ENCODE results near the gene RPS6KC1. TPM values are rescaled to one million over a fixed set of nuclear protein-coding genes. Genes with fewer than 3 reads are reported as not detected.

The RPS6KC1 gene
- total RNA-seq, 4 donors from 2014 or later = 22.9 to 30.1 (median 26.7) TPM

- no peak overlapping the region for H3K27ac ChIP-seq
- H3K9me3 ChIP-seq = no peaks in the 10 kb centered on the region
- no peaks in the 10 kb centered on the region for H3K36me3 ChIP-seq
- H3K4me3 ChIP-seq = no peak overlapping the region
- H3K27me3 ChIP-seq = no peaks in the 10 kb centered on the region
- TF ChIP-seq POLR2A (IDR thresholded peaks at IDR 0.05) (no peak), EP300 (IDR thresholded peaks at IDR 0.05) (no peak), CTCF (IDR thresholded peaks at IDR 0.05) (no peak)
- DNase-seq (ENCODE audit: low spot score in 2 of 2) = no peak
- peaks cover 0 to 29% (median 9%) of the 10 kb centered on the region in 4 donors for H3K4me1 ChIP-seq
Measured at GRCh38 chr1:213054733-213055591, 3.9 kb downstream of the RPS6KC1 start.

DNA sequence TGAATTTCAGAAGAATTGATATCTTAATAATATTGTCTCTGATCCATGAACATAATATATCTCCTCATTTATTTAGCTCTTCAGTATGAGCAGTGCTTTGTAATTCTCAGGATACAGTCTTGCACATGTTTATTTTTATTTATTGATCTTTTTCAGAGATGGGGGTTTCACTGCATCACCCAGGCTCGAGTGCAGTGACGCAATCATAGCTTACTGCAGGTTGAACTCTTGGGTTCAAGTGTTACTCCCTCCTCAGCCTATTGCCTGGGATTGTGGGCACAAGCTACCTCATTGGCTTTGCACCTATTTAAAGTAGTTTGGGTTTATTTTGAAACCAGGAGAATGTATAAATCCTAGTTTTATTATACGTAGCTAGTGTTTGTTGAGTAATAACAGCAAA lies 4.7 kb downstream of the RPS6KC1 start:
- Histone ChIP-seq H3K4me1 (peaks cover 0 to 23% (median 7%) of the 10 kb centered on the region in 4 donors), H3K9me3 (no peaks in the 10 kb centered on the region), H3K27ac (no peak overlapping the region), H3K4me3 (no peak overlapping the region), H3K36me3 (no peaks in the 10 kb centered on the region), H3K27me3 (no peaks in the 10 kb centered on the region)
- TF ChIP-seq CTCF (IDR thresholded peaks at IDR 0.05) (no peak), EP300 (IDR thresholded peaks at IDR 0.05) (no peak), POLR2A (IDR thresholded peaks at IDR 0.05) (no peak)
- DNase-seq (ENCODE audit: low spot score in 2 of 2) = no peak
- WGBS, 2 donors = 78 to 79% methylated on average over 3 of the region's 3 CpGs

- no peak for DNase-seq (ENCODE audit: low spot score in 2 of 2)
- Histone ChIP-seq H3K27ac (no peak overlapping the region), H3K27me3 (no peaks in the 10 kb centered on the region), H3K36me3 (no peaks in the 10 kb centered on the region), H3K4me3 (no peak overlapping the region), H3K4me1 (peaks cover 0 to 14% (median 3%) of the 10 kb centered on the region in 4 donors), H3K9me3 (no peaks in the 10 kb centered on the region)
- TF ChIP-seq CTCF (IDR thresholded peaks at IDR 0.05) = no peak
- TF ChIP-seq EP300 (IDR thresholded peaks at IDR 0.05) = no peak
- TF ChIP-seq POLR2A (IDR thresholded peaks at IDR 0.05) = no peak
- WGBS, 2 donors = 79 to 80% methylated on average over 5 of the region's 5 CpGs
Measured at GRCh38 chr1:213057264-213058059, 6.4 kb downstream of the RPS6KC1 start.

- H3K27me3 ChIP-seq = no peaks in the 10 kb centered on the region
- peaks cover 0 to 8% (median 3%) of the 10 kb centered on the region in 4 donors for H3K4me1 ChIP-seq
- WGBS, 2 donors = 95 to 100% methylated on average over 2 of the region's 2 CpGs
- no peak overlapping the region for H3K27ac ChIP-seq
- H3K4me3 ChIP-seq = no peak overlapping the region
- no peak for DNase-seq (ENCODE audit: low spot score in 2 of 2)
- H3K9me3 ChIP-seq = no peaks in the 10 kb centered on the region
- no peak for TF ChIP-seq CTCF (IDR thresholded peaks at IDR 0.05)
- TF ChIP-seq POLR2A (IDR thresholded peaks at IDR 0.05) = no peak
- no peak for TF ChIP-seq EP300 (IDR thresholded peaks at IDR 0.05)
- H3K36me3 ChIP-seq = no peaks in the 10 kb centered on the region
Measured at GRCh38 chr1:213060836-213061235, 9.8 kb downstream of the RPS6KC1 start.

- TF ChIP-seq CTCF (IDR thresholded peaks at IDR 0.05) (no peak), POLR2A (IDR thresholded peaks at IDR 0.05) (no peak), EP300 (IDR thresholded peaks at IDR 0.05) (no peak)
- no peak overlapping the region for H3K27ac ChIP-seq
- no peaks in the 10 kb centered on the region for H3K27me3 ChIP-seq
- no peak overlapping the region for H3K4me3 ChIP-seq
- peaks cover 0 to 8% (median 3%) of the 10 kb centered on the region in 4 donors for H3K4me1 ChIP-seq
- H3K36me3 ChIP-seq = no peaks in the 10 kb centered on the region
- DNase-seq (ENCODE audit: low spot score in 2 of 2) = no peak
- 94 to 100% methylated on average over 1 of the region's 1 CpG for WGBS, 2 donors
- no peaks in the 10 kb centered on the region for H3K9me3 ChIP-seq
Measured at GRCh38 chr1:213061263-213061662, 10.2 kb downstream of the RPS6KC1 start.

Data from tibial nerve (tissue), 4 donors.